Small intestine (tissue), 7 donors: Measurements from ENCODE around the gene SH3GL2. TPM values are rescaled to one million over a fixed set of nuclear protein-coding genes. Genes with fewer than 3 reads are reported as not detected.

Source experiments
- DNase-seq, 2 donors: peaks; one replicate each; pipeline versions ENCODE4 v3.0.0 to v3.0.0-alpha.2; 2013
- FAIRE-seq: peaks from 2 replicates; lab custom pipeline; 2012; peaks lifted over from hg19 to GRCh38; lab: Jason Lieb, UNC
- H3K27ac ChIP-seq, 3 donors: one replicate each; pipeline ENCODE4 v1.5.1; 2013; ENCODE audit warnings: low read length in 2 of 3, mild to moderate bottlenecking in 2 of 3, control low read depth in 1 of 3, inconsistent platforms in 1 of 3, low read depth in 1 of 3, moderate library complexity in 1 of 3
- H3K27me3 ChIP-seq, 3 donors: one replicate each; pipeline ENCODE4 v1.6.1; 2013; ENCODE audit warnings: low read length in 3 of 3, inconsistent platforms in 1 of 3; ENCODE audit not compliant: control insufficient read depth in 3 of 3, insufficient read depth in 3 of 3
- H3K36me3 ChIP-seq, 3 donors: one replicate each; pipeline ENCODE4 v1.6.1; 2013; ENCODE audit warnings: low read length in 3 of 3, inconsistent platforms in 1 of 3, low read depth in 1 of 3, mild to moderate bottlenecking in 1 of 3, moderate library complexity in 1 of 3; ENCODE audit not compliant: control insufficient read depth in 3 of 3, insufficient read depth in 2 of 3
- H3K4me1 ChIP-seq, 3 donors: one replicate each; pipeline ENCODE4 v1.6.1; 2013; ENCODE audit warnings: low read length in 2 of 3, inconsistent platforms in 1 of 3, low read depth in 1 of 3, mild to moderate bottlenecking in 1 of 3, moderate library complexity in 1 of 3; ENCODE audit not compliant: control insufficient read depth in 3 of 3, insufficient read depth in 2 of 3
- H3K4me3 ChIP-seq, 3 donors: one replicate each; pipeline ENCODE4 v1.5.1; 2013; ENCODE audit warnings: low read length in 3 of 3, control low read depth in 1 of 3, inconsistent platforms in 1 of 3, low read depth in 1 of 3, mild to moderate bottlenecking in 1 of 3, moderate library complexity in 1 of 3
- H3K9me3 ChIP-seq, 2 donors: one replicate each; pipeline ENCODE4 v1.6.1; 2013; ENCODE audit warnings: low read depth in 1 of 2, low read length in 1 of 2; ENCODE audit not compliant: control insufficient read depth in 2 of 2, insufficient read depth in 1 of 2
- WGBS, 3 donors: extraction: QIAGEN DNeasy Blood & Tissue Kit; methylation state at CpG; one replicate each; pipeline ENCODE4 v1.1.7; 2013; 5-methylcytosine and 5-hydroxymethylcytosine counted together
- polyA plus RNA-seq, 4 donors: library from polyadenylated mRNA; stranded (reverse) in 3 of 4; unstranded in 1 of 4; fragments of 200-250 nt in 3 of 4; fragments of 120-200 nt in 1 of 4; gene quantifications; one replicate each; pipeline versions ENCODE4 v1.2.1 to v1.2.3, GENCODE V29; 2013
- donor health status: healthy with polysubstance abuse.
- donor health status: control.
- donor health status: control.
- donor health status: Bipolar disorder and iron deficiency.
- donor health status: healthy.

Gene SH3GL2
- polyA plus RNA-seq, 4 donors: 0.70 to 3.3 TPM; not detected in 2

DNA sequence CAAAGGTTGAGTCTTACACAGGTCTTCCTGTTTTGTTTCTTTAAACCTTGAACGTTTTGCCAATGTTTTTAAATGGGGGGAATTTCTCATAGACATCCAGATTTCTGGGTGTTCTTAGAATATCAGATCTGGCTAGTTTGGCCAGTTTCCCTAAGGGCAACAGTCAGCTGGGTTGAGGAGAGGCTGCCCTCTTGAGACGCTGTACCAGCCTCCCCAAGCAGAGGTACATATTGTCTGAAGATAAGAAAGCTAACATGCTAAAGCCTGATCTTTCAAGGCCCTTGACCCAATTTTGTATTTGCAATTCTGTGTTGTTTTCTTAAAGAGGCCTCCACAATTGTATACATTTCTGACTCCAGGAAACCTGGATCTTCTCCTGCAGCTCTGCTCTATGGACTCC, 21.9 kb upstream of the SH3GL2 start:
- DNase-seq: no peak

GRCh38 chr9:17571825-17572224, 7.0 kb upstream of the SH3GL2 start:
- H3K27me3 ChIP-seq: no peaks in the 10 kb centered on the region
- DNase-seq (no peak), FAIRE-seq (no peak)
- no peaks in the 10 kb centered on the region for H3K9me3 ChIP-seq
- no peak overlapping the region for H3K27ac ChIP-seq
- WGBS, 3 donors: 29 to 48% (median 44%) methylated on average over 5 of the region's 5 CpGs
- H3K36me3 ChIP-seq: no peaks in the 10 kb centered on the region
- H3K4me3 ChIP-seq: no peak overlapping the region
- H3K4me1 ChIP-seq: no peaks in the 10 kb centered on the region

More for the DNA sequence above, 21.9 kb upstream of the SH3GL2 start:
- WGBS, 3 donors: 18 to 51% (median 21%) methylated on average over 2 of the region's 2 CpGs
- Histone ChIP-seq H3K27ac (no peak overlapping the region), H3K4me1 (no peaks in the 10 kb centered on the region), H3K27me3 (no peaks in the 10 kb centered on the region), H3K9me3 (no peaks in the 10 kb centered on the region), H3K36me3 (no peaks in the 10 kb centered on the region), H3K4me3 (no peak overlapping the region)
- no peak for FAIRE-seq

- H3K27ac ChIP-seq: no peak overlapping the region
- WGBS, 3 donors: 33 to 63% (median 51%) methylated on average over 2 of the region's 2 CpGs
- H3K27me3 ChIP-seq: peaks cover 0 to 18% (median 13%) of the 10 kb centered on the region in 3 donors
- DNase-seq (no peak), FAIRE-seq (no peak)
- no peaks in the 10 kb centered on the region for H3K9me3 ChIP-seq
- H3K36me3 ChIP-seq: no peaks in the 10 kb centered on the region
- H3K4me3 ChIP-seq: no peak overlapping the region
- H3K4me1 ChIP-seq: peaks cover 0 to 7% (median 0%) of the 10 kb centered on the region in 3 donors
Measured at GRCh38 chr9:17574342-17574741, 4.5 kb upstream of the SH3GL2 start.

GRCh38 chr9:17578577-17578910, 322 bp upstream of the SH3GL2 start:
- peak overlapping the region in 2 of 3 donors; percentile 33 to 42 for H3K4me3 ChIP-seq
- DNase-seq (no peak), FAIRE-seq (no peak)
- H3K4me1 ChIP-seq: peaks cover 0 to 7% (median 0%) of the 10 kb centered on the region in 3 donors
- 3% methylated on average over 17 of the region's 17 CpGs for WGBS, 3 donors
- H3K27me3 ChIP-seq: peaks cover 3 to 45% (median 20%) of the 10 kb centered on the region in 3 donors
- no peak overlapping the region for H3K27ac ChIP-seq
- H3K36me3 ChIP-seq: no peaks in the 10 kb centered on the region
- no peaks in the 10 kb centered on the region for H3K9me3 ChIP-seq

DNA sequence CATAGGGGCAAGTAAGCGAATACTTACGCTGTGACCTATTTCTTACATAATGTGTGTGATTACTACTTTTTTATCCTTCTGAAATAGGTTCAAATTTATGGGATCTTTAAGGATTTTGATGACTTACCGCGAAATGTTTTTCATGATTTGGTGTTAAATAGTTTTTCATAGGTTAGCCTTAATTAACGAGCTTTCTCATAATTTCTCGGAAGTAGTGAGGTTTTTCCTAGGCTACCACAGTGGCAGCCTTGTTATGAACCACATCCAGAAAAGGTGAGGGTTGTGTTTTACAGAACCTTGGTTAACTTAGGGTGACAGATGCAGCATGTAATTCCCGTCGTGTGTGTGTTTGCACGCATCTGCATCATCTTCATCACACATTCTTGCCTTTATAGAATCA, 1.3 kb downstream of the SH3GL2 start:
- H3K27ac ChIP-seq: no peak overlapping the region
- H3K9me3 ChIP-seq: no peaks in the 10 kb centered on the region
- H3K27me3 ChIP-seq: peaks cover 3 to 45% (median 20%) of the 10 kb centered on the region in 3 donors
- WGBS, 3 donors: 62 to 68% (median 68%) methylated on average over 9 of the region's 9 CpGs
- FAIRE-seq (no peak), DNase-seq (no peak)
- no peaks in the 10 kb centered on the region for H3K36me3 ChIP-seq
- H3K4me3 ChIP-seq: no peak overlapping the region
- peaks cover 0 to 7% (median 0%) of the 10 kb centered on the region in 3 donors for H3K4me1 ChIP-seq

DNA sequence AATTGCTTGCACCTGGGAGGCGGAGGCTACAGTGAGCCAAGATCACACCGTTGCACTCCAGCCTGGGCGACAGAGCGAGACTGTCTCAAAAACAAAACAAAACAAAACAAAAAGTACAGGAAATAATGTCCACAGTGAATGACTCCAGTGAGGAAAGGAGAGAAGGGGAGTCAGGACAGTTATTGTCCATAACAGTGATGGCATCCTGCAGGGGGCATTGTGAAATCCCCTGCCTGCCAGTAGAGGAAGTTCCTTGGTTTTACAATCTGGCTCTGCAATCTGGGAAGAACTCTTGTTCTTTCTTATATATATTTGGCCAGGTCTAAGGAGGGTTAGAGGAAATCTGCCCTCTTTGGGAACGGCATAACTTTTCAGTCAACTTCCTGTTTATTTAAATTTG, 8.2 kb downstream of the SH3GL2 start:
- no peaks in the 10 kb centered on the region for H3K4me1 ChIP-seq
- H3K4me3 ChIP-seq: no peak overlapping the region
- peaks cover 0 to 3% (median 0%) of the 10 kb centered on the region in 3 donors for H3K27me3 ChIP-seq
- H3K9me3 ChIP-seq: no peaks in the 10 kb centered on the region
- no peak overlapping the region for H3K27ac ChIP-seq
- DNase-seq (no peak), FAIRE-seq (no peak)
- H3K36me3 ChIP-seq: no peaks in the 10 kb centered on the region
- 72 to 85% (median 76%) methylated on average over 5 of the region's 5 CpGs for WGBS, 3 donors

GRCh38 chr9:17588395-17588794, 9.5 kb downstream of the SH3GL2 start:
- 45 to 74% (median 62%) methylated on average over 1 of the region's 1 CpG for WGBS, 3 donors
- DNase-seq: no peak
- Histone ChIP-seq H3K27me3 (no peaks in the 10 kb centered on the region), H3K4me3 (no peak overlapping the region), H3K9me3 (no peaks in the 10 kb centered on the region), H3K4me1 (no peaks in the 10 kb centered on the region), H3K36me3 (no peaks in the 10 kb centered on the region), H3K27ac (no peak overlapping the region)
- FAIRE-seq: no peak

DNA sequence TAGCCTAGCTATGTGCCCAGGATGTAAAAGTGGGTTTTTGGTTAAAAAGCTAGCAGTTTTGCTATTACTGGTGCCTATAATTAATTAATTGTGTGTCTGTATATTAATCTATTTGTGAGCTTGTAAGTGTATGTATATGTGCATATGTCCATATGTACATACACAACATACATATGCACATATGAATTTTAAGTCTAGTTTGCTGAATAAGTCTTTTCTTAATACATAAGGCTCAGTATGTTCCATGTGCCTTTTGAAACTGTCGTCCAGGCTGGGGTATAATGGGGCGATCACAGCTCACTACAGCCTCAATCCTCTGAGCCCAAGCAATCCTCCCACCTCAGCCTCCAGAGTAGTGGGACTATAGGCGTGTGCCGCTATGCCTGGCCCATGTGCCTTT, 10.1 kb downstream of the SH3GL2 start:
- Histone ChIP-seq H3K4me1 (no peaks in the 10 kb centered on the region), H3K27ac (no peak overlapping the region), H3K27me3 (no peaks in the 10 kb centered on the region), H3K9me3 (no peaks in the 10 kb centered on the region), H3K4me3 (no peak overlapping the region), H3K36me3 (no peaks in the 10 kb centered on the region)
- FAIRE-seq (no peak), DNase-seq (no peak)
- WGBS, 3 donors: 93 to 96% (median 94%) methylated on average over 4 of the region's 4 CpGs

- Histone ChIP-seq H3K36me3 (no peaks in the 10 kb centered on the region), H3K4me1 (no peaks in the 10 kb centered on the region), H3K27ac (no peak overlapping the region), H3K9me3 (no peaks in the 10 kb centered on the region), H3K27me3 (no peaks in the 10 kb centered on the region), H3K4me3 (no peak overlapping the region)
- WGBS, 3 donors: 87 to 92% (median 88%) methylated on average over 5 of the region's 5 CpGs
- no peak for FAIRE-seq
- no peak for DNase-seq
Measured at GRCh38 chr9:17589771-17590170, 10.9 kb downstream of the SH3GL2 start.
